Mesendoderm (in vitro differentiated cells): ENCODE measurements around the gene SLC4A8.

Experiments used
- DNase-seq: peaks from one replicate; pipeline ENCODE4 v3.0.0; 2013
- H2AK5ac ChIP-seq: 2 replicates; pipeline ENCODE4 v1.6.1; 2013; ENCODE audit warnings: low read length, inconsistent platforms
- H2BK120ac ChIP-seq: 2 replicates; pipeline ENCODE4 v1.6.1; 2013; ENCODE audit warnings: low read depth, mild to moderate bottlenecking, low read length, moderate library complexity, mixed read lengths
- H2BK15ac ChIP-seq: replicated peaks from 2 replicates; pipeline ENCODE4 v1.6.1; 2013; ENCODE audit warnings: low read depth, mild to moderate bottlenecking, moderate library complexity
- H2BK5ac ChIP-seq: 2 replicates; pipeline ENCODE4 v1.6.1; 2013; ENCODE audit warnings: low read length, inconsistent platforms
- H3K18ac ChIP-seq: 2 replicates; pipeline ENCODE4 v1.6.1; 2013; ENCODE audit warnings: mild to moderate bottlenecking, low read length, mixed read lengths
- H3K23ac ChIP-seq: one replicate; pipeline ENCODE4 v1.6.1; 2013; ENCODE audit warnings: low read length
- H3K27ac ChIP-seq: 2 replicates; pipeline ENCODE4 v1.5.1; 2013; ENCODE audit warnings: low read depth, mild to moderate bottlenecking, inconsistent platforms, low read length, moderate library complexity
- H3K27me3 ChIP-seq: 2 replicates; pipeline ENCODE4 v1.6.1; 2013; ENCODE audit warnings: low read length, control low read depth, mild to moderate bottlenecking, inconsistent platforms; ENCODE audit not compliant: insufficient read depth, poor library complexity
- H3K36me3 ChIP-seq: 2 replicates; pipeline ENCODE4 v1.6.1; 2013; ENCODE audit warnings: low read length, inconsistent platforms; ENCODE audit not compliant: control insufficient read depth, insufficient read depth
- H3K4ac ChIP-seq: one replicate; pipeline ENCODE4 v1.6.1; 2013; ENCODE audit warnings: low read depth, mild to moderate bottlenecking, low read length, moderate library complexity
- H3K4me1 ChIP-seq: 2 replicates; pipeline ENCODE4 v1.6.1; 2013; ENCODE audit warnings: low read depth, low read length, inconsistent platforms; ENCODE audit not compliant: control insufficient read depth
- H3K4me2 ChIP-seq: 2 replicates; pipeline ENCODE4 v1.6.1; 2013; ENCODE audit warnings: low read length
- H3K4me3 ChIP-seq: 2 replicates; pipeline ENCODE4 v1.5.1; 2013; ENCODE audit warnings: mild to moderate bottlenecking, low read length
- H3K56ac ChIP-seq: one replicate; pipeline ENCODE4 v1.6.1; 2013; ENCODE audit warnings: low read length
- H3K79me1 ChIP-seq: 2 replicates; pipeline ENCODE4 v1.6.1; 2013; ENCODE audit warnings: low read length, inconsistent platforms
- H3K79me2 ChIP-seq: 2 replicates; pipeline ENCODE4 v1.6.1; 2013; ENCODE audit warnings: mild to moderate bottlenecking, low read length; ENCODE audit not compliant: control insufficient read depth, insufficient read depth
- H3K9ac ChIP-seq: 2 replicates; pipeline ENCODE4 v1.6.1; 2013; ENCODE audit warnings: low read length, inconsistent platforms
- H4K5ac ChIP-seq: one replicate; pipeline ENCODE4 v1.6.1; 2013; ENCODE audit warnings: low read length
- H4K8ac ChIP-seq: one replicate; pipeline ENCODE4 v1.6.1; 2013; ENCODE audit warnings: low read depth, mild to moderate bottlenecking, control low read depth, low read length, moderate library complexity
- WGBS: extraction: QIAGEN DNeasy Blood & Tissue Kit; methylation state at CpG from one replicate; pipeline ENCODE4 v1.1.7; 2013; ENCODE audit warnings: low lambda C conversion rate, missing lambda C conversion rate; ENCODE audit not compliant: insufficient coverage; ENCODE audit errors: extremely low coverage; 5-methylcytosine and 5-hydroxymethylcytosine counted together

Gene SLC4A8

DNA sequence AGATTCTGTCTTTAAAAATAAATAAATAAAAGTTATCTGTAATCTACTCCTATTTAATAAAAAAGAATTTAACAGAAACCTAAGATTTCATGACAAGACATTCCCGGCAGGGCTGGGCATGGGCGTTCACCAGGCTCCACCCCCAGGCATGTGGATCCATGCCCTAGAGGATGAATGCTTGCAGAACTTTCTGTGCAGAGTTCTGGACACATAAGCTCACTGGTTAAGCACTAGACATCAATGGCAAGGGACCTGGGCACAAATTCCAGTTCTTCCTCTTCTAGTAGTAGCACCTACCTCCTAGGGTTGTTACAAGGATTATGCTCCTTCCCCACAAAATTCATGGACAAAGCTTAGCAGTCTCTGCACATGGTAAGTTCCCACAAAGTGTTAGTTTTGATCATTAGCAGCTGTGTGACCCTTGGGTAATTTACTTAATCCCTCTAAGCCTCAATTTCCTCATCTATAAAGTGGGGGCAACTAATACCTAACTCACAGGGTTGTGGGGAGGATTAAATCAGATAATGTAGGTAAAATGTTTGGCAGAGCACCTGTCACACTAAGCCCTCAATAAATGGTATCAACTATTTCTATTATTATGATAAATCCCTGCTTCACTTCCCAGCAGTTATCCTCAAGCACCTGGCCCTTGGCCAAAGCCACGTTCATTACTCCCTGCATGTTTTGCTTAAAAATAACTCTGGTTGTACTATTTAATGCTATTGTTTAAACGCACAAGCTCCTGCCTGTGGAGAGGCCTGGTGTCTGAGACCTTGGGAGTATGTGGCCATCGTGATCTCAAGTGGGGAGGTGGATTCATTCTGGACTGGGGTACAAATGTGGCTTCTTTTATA, 43.2 kb upstream of the SLC4A8 start:
- H3K23ac ChIP-seq: no peak overlapping the region
- no peaks in the 10 kb centered on the region for H3K79me1 ChIP-seq
- no peak overlapping the region for H3K4me2 ChIP-seq
- no CpG with 5 or more reads among the region's 5 CpGs for WGBS
- H2BK120ac ChIP-seq: no peak overlapping the region
- H4K8ac ChIP-seq: no peak overlapping the region
- no peak overlapping the region for H2AK5ac ChIP-seq
- no peak overlapping the region for H4K5ac ChIP-seq
- no peak overlapping the region for H3K4me3 ChIP-seq
- H3K36me3 ChIP-seq: no peaks in the 10 kb centered on the region
- H3K79me2 ChIP-seq: no peaks in the 10 kb centered on the region
- no peak overlapping the region for H3K18ac ChIP-seq
- H3K56ac ChIP-seq: no peak overlapping the region
- no peak overlapping the region for H2BK5ac ChIP-seq
- no peak overlapping the region for H3K27ac ChIP-seq
- H2BK15ac ChIP-seq: no peak overlapping the region
- H3K27me3 ChIP-seq: no peaks in the 10 kb centered on the region
- no peak for DNase-seq
- H3K9ac ChIP-seq: no peak overlapping the region
- H3K4ac ChIP-seq: no peak overlapping the region
- peaks cover 4% of the 10 kb centered on the region for H3K4me1 ChIP-seq

DNA sequence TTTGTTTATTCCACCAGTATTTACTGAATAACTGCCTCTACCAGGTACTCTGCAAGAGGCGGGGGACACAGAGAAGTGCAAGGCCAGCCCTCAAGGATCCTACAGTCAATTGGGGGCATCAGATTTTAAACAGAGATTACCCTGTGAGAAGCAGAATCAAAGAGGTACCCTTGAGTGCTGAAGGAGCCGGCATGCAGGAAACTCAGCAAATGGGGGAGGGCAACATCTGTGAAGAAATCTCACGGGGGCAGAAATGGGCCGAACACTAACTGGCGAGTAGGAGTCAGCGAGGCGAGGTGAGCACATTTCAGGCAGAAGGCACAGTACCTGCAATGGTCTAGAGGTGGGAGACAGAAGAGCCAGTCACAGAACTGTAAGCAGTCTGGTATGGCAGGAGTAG, 42.5 kb upstream of the SLC4A8 start:
- Histone ChIP-seq H3K4ac (no peak overlapping the region), H3K36me3 (no peaks in the 10 kb centered on the region), H2BK120ac (no peak overlapping the region), H3K27me3 (no peaks in the 10 kb centered on the region), H3K4me3 (no peak overlapping the region), H2BK5ac (no peak overlapping the region), H3K56ac (no peak overlapping the region), H3K18ac (no peak overlapping the region), H2AK5ac (no peak overlapping the region), H2BK15ac (no peak overlapping the region), H4K5ac (no peak overlapping the region), H4K8ac (no peak overlapping the region), H3K79me1 (no peaks in the 10 kb centered on the region), H3K79me2 (no peaks in the 10 kb centered on the region), H3K27ac (no peak overlapping the region), H3K4me2 (no peak overlapping the region), H3K23ac (no peak overlapping the region), H3K9ac (no peak overlapping the region), H3K4me1 (peaks cover 6% of the 10 kb centered on the region)
- WGBS: no CpG with 5 or more reads among the region's 7 CpGs
- no peak for DNase-seq

DNA sequence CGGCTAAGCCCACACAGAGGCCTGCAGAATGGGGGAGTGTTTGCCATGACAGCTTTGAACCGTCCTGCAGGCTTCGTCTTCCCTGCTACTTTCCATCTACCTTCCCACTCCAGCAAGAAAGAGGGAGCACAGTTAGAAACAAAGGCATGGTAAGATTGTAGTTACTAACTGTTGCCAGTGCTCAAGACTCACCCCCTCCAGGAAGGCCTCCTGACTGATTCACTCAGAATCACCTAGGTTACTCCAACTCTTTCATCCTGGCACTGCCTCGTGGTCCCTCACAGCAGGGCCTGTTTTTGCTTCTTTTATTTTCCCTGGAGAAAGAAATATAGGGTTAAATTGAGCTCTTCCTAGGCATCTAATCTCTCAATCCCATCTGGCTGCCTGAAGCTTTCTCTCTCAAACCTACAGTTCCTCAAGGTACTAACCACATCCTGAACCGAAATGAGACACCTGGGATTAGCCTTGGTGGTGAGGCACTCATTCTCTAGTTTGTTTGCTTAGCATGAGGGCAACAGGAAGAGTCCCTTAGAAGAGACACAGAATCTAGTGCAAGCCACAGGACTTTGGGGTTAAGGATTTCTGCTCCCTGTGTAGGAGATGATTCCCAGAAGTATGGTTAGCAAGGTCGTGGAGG, 41.2 kb upstream of the SLC4A8 start:
- H3K4ac ChIP-seq: no peak overlapping the region
- H4K8ac ChIP-seq: no peak overlapping the region
- no peak overlapping the region for H4K5ac ChIP-seq
- H2BK120ac ChIP-seq: no peak overlapping the region
- no peak overlapping the region for H2AK5ac ChIP-seq
- H3K4me3 ChIP-seq: no peak overlapping the region
- no peak overlapping the region for H2BK5ac ChIP-seq
- no peaks in the 10 kb centered on the region for H3K36me3 ChIP-seq
- H3K27ac ChIP-seq: no peak overlapping the region
- H3K18ac ChIP-seq: no peak overlapping the region
- peak; percentile 39 for DNase-seq
- H3K4me1 ChIP-seq: peaks cover 16% of the 10 kb centered on the region
- no peaks in the 10 kb centered on the region for H3K79me1 ChIP-seq
- no CpG with 5 or more reads among the region's 6 CpGs for WGBS
- H3K79me2 ChIP-seq: no peaks in the 10 kb centered on the region
- H3K56ac ChIP-seq: no peak overlapping the region
- H3K27me3 ChIP-seq: no peaks in the 10 kb centered on the region
- H3K23ac ChIP-seq: no peak overlapping the region
- no peak overlapping the region for H3K4me2 ChIP-seq
- no peak overlapping the region for H2BK15ac ChIP-seq
- no peak overlapping the region for H3K9ac ChIP-seq

DNA sequence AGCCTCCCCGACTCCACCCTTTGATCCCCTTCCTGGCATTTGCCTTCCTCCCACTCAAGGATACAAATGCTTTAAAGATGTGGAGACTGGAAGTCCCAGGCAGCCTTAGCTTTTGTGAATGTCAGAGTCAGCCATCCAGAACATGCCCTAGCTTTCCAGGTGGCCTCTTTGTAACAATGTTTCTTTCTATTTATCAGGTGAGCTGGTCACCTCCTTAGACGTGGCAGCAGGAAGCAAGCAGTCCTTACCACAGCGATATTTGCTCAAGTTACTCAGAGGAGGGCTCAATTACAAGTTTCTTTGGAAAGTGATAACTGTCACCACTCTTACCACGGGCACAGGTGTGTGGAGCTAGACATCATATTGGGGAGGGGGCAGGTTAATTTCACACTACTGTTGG, 38.3 kb upstream of the SLC4A8 start:
- no peak overlapping the region for H3K27ac ChIP-seq
- no CpG with 5 or more reads among the region's 4 CpGs for WGBS

DNA sequence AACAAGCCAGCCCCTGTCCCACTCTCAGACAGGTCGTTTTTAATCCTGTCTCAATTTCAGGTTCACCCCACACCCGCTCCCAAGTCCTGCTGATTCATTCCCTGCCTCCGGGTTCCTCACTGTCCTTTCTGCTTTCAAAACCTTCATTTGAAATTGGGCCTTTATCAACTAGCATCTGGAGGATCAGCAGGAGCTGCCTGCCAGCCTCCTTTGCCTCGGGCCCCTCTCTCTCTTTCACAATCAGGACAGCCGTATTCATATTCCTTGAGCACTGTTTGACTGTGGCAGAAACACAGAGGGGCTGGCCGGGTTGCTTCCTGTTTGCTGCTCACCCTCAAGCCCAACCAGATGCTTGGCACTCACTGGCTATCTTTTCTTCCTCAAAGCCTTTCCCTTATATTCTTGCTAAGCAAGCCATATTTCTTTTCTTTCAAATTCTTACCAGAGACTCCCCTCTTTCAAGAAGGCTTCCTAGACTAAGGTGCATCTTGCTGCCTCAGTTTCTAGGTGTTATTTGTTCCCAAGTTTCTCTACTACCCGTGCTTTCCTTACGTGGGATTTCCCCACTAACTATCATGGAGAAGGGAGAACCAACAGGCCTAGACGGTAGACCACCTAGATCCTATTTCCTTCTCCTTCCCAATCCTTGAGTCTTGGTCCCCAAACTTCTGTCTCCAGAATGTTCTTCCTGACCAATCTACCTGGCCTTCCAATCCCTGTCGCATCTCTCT, 36.4 kb upstream of the SLC4A8 start:
- Histone ChIP-seq H3K4me1 (peaks cover 23% of the 10 kb centered on the region), H3K4me2 (peak overlapping the region; percentile 4), H3K27ac (peak overlapping the region; percentile 86), H4K5ac (no peak overlapping the region), H3K79me1 (no peaks in the 10 kb centered on the region), H2BK120ac (peak overlapping the region; percentile 32), H3K36me3 (no peaks in the 10 kb centered on the region), H3K4me3 (no peak overlapping the region), H3K23ac (peak overlapping the region; percentile 91), H3K18ac (peak overlapping the region; percentile 19), H4K8ac (no peak overlapping the region), H3K9ac (peak overlapping the region; percentile 15), H2AK5ac (peak overlapping the region; percentile 61), H2BK5ac (peak overlapping the region; percentile 78), H3K56ac (peak overlapping the region; percentile 73), H2BK15ac (no peak overlapping the region), H3K27me3 (no peaks in the 10 kb centered on the region), H3K4ac (peak overlapping the region; percentile 25), H3K79me2 (no peaks in the 10 kb centered on the region)
- no CpG with 5 or more reads among the region's 10 CpGs for WGBS
- peak; percentile 84 for DNase-seq

More for the DNA sequence above, 38.3 kb upstream of the SLC4A8 start:
- Histone ChIP-seq H3K18ac (no peak overlapping the region), H3K4me2 (no peak overlapping the region), H4K8ac (no peak overlapping the region), H3K79me1 (no peaks in the 10 kb centered on the region), H3K4ac (no peak overlapping the region), H3K79me2 (no peaks in the 10 kb centered on the region), H2BK15ac (no peak overlapping the region), H3K9ac (no peak overlapping the region), H2BK120ac (no peak overlapping the region), H3K56ac (no peak overlapping the region), H3K23ac (no peak overlapping the region), H4K5ac (no peak overlapping the region), H3K4me3 (no peak overlapping the region), H3K27me3 (no peaks in the 10 kb centered on the region), H3K36me3 (no peaks in the 10 kb centered on the region), H2AK5ac (peak overlapping the region; percentile 34), H3K4me1 (peaks cover 23% of the 10 kb centered on the region), H2BK5ac (no peak overlapping the region)
- no peak for DNase-seq
